ENCODE data around the gene DCDC2C.

Gene DCDC2C

GRCh38 chr2:3774336-3774735 lies 71.0 kb downstream of the DCDC2C start:
- Histone ChIP-seq H3K4me1 (ENCODE audit: control insufficient read depth, insufficient read depth, low read length) (no peaks in the 10 kb centered on the region), H3K9ac (ENCODE audit: low read length) (no peak overlapping the region), H3K36me3 (ENCODE audit: control insufficient read depth, insufficient read depth, low read length) (no peaks in the 10 kb centered on the region), H3K27me3 (ENCODE audit: control insufficient read depth, insufficient read depth, low read length) (no peaks in the 10 kb centered on the region), H3K4me3 (ENCODE audit: low read length) (no peak overlapping the region), H3K27ac (ENCODE audit: low read depth, low read length) (no peak overlapping the region)

GRCh38 chr2:3776311-3776710 lies 72.9 kb downstream of the DCDC2C start:
- Histone ChIP-seq H3K9ac (ENCODE audit: low read length) (no peak overlapping the region), H3K36me3 (ENCODE audit: control insufficient read depth, insufficient read depth, low read length) (no peaks in the 10 kb centered on the region), H3K27me3 (ENCODE audit: control insufficient read depth, insufficient read depth, low read length) (no peaks in the 10 kb centered on the region), H3K4me3 (ENCODE audit: low read length) (no peak overlapping the region), H3K4me1 (ENCODE audit: control insufficient read depth, insufficient read depth, low read length) (no peaks in the 10 kb centered on the region), H3K27ac (ENCODE audit: low read depth, low read length) (no peak overlapping the region)

GRCh38 chr2:3777966-3778365 lies 74.6 kb downstream of the DCDC2C start:
- Histone ChIP-seq H3K4me3 (ENCODE audit: low read length) (no peak overlapping the region), H3K27me3 (ENCODE audit: control insufficient read depth, insufficient read depth, low read length) (no peaks in the 10 kb centered on the region), H3K36me3 (ENCODE audit: control insufficient read depth, insufficient read depth, low read length) (no peaks in the 10 kb centered on the region), H3K27ac (ENCODE audit: low read depth, low read length) (no peak overlapping the region), H3K4me1 (ENCODE audit: control insufficient read depth, insufficient read depth, low read length) (no peaks in the 10 kb centered on the region), H3K9ac (ENCODE audit: low read length) (no peak overlapping the region)

GRCh38 chr2:3778851-3779495 lies 75.6 kb downstream of the DCDC2C start:
- Histone ChIP-seq H3K4me3 (ENCODE audit: low read length) (no peak overlapping the region), H3K27ac (ENCODE audit: low read depth, low read length) (no peak overlapping the region), H3K4me1 (ENCODE audit: control insufficient read depth, insufficient read depth, low read length) (no peaks in the 10 kb centered on the region), H3K36me3 (ENCODE audit: control insufficient read depth, insufficient read depth, low read length) (no peaks in the 10 kb centered on the region), H3K27me3 (ENCODE audit: control insufficient read depth, insufficient read depth, low read length) (no peaks in the 10 kb centered on the region), H3K9ac (ENCODE audit: low read length) (no peak overlapping the region)

- H3K27ac ChIP-seq (ENCODE audit: low read depth, low read length), result no peak overlapping the region
- no peaks in the 10 kb centered on the region for H3K27me3 ChIP-seq (ENCODE audit: control insufficient read depth, insufficient read depth, low read length)
- H3K9ac ChIP-seq (ENCODE audit: low read length), result no peak overlapping the region
- H3K4me1 ChIP-seq (ENCODE audit: control insufficient read depth, insufficient read depth, low read length), result no peaks in the 10 kb centered on the region
- no peaks in the 10 kb centered on the region for H3K36me3 ChIP-seq (ENCODE audit: control insufficient read depth, insufficient read depth, low read length)
- no peak overlapping the region for H3K4me3 ChIP-seq (ENCODE audit: low read length)
Measured at GRCh38 chr2:3779496-3780049, 76.2 kb downstream of the DCDC2C start.

- Histone ChIP-seq H3K36me3 (ENCODE audit: control insufficient read depth, insufficient read depth, low read length) (no peaks in the 10 kb centered on the region), H3K9ac (ENCODE audit: low read length) (no peak overlapping the region), H3K27ac (ENCODE audit: low read depth, low read length) (no peak overlapping the region), H3K4me1 (ENCODE audit: control insufficient read depth, insufficient read depth, low read length) (no peaks in the 10 kb centered on the region), H3K4me3 (ENCODE audit: low read length) (no peak overlapping the region), H3K27me3 (ENCODE audit: control insufficient read depth, insufficient read depth, low read length) (no peaks in the 10 kb centered on the region)
Measured at GRCh38 chr2:3780477-3781402, 77.4 kb downstream of the DCDC2C start.

DNA sequence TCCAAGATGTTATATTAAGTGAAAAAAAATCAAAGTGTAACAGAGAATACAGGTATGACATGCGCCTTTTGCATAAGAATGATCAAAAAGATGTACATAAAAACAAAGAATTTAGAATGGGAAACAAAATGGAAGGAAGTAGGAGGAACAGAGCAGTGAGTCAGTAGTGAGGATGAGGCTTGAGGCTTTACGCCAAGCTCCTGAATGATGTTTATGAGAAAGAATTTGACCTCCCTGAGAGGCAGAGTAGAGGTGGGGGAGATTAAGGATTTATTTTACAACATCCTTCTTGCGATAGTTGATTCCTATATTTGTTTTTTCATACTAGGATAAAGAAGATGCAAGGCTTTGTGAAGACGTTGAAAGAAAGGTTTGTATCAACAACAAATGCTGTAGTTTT lies 81.4 kb downstream of the DCDC2C start:
- H3K27me3 ChIP-seq (ENCODE audit: control insufficient read depth, insufficient read depth, low read length), result no peaks in the 10 kb centered on the region
- no peak overlapping the region for H3K9ac ChIP-seq (ENCODE audit: low read length)
- H3K4me3 ChIP-seq (ENCODE audit: low read length), result no peak overlapping the region
- H3K4me1 ChIP-seq (ENCODE audit: control insufficient read depth, insufficient read depth, low read length), result no peaks in the 10 kb centered on the region
- no peak overlapping the region for H3K27ac ChIP-seq (ENCODE audit: low read depth, low read length)
- no peaks in the 10 kb centered on the region for H3K36me3 ChIP-seq (ENCODE audit: control insufficient read depth, insufficient read depth, low read length)

DNA sequence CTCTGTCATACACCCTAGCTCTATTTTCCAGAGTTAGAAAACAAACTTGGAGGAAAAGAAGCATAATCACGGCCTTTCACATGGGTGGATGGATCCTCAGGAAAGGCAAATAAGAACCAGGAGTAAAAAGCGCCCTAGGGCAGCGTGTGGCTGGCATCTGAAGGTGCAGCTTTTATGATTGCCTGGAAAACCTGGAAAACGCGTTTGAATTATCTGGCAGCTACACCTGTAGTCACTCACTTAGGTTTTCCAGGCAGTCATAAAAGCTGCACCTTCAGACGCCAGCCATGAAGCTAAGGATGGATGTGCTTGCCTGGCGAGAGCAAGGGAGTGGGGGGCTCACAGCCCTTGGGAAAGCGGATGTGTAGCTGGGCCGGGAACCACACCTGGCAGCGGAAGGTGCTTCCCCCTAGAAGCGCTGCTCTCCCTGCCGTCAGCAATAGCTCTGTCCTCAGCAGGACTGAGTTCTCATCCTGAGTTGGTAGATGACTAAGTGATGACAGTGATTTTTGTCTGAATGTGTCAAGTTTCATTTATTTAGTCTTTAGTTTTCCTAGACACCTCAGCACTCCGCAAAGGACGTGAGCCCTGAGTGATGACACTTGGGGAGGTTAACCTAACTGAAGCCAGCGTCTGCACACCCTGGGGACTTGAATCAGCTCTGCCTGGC lies 82.0 kb downstream of the DCDC2C start:
- Histone ChIP-seq H3K27ac (ENCODE audit: low read depth, low read length) (no peak overlapping the region), H3K4me1 (ENCODE audit: control insufficient read depth, insufficient read depth, low read length) (no peaks in the 10 kb centered on the region), H3K27me3 (ENCODE audit: control insufficient read depth, insufficient read depth, low read length) (no peaks in the 10 kb centered on the region), H3K4me3 (ENCODE audit: low read length) (no peak overlapping the region), H3K9ac (ENCODE audit: low read length) (no peak overlapping the region), H3K36me3 (ENCODE audit: control insufficient read depth, insufficient read depth, low read length) (no peaks in the 10 kb centered on the region)

DNA sequence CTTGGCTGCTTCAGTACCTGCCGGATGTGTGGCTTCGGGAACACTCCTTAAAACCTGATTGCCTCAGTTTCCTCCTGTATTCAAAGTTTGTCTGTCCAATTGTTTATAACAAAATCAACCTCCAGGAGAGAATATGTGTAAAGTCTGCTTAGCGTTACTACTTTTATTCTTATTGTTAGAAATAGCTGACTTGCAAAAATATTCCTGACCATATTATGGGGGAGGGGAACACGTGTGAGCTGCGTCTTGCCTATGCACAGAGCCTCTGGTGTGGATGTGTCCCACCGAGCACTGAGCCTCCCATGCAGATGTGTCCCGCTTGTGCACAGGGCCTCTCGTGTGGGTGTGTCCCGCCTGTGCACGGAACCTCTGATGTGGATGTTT lies 82.5 kb downstream of the DCDC2C start:
- Histone ChIP-seq H3K4me1 (ENCODE audit: control insufficient read depth, insufficient read depth, low read length) (no peaks in the 10 kb centered on the region), H3K27ac (ENCODE audit: low read depth, low read length) (no peak overlapping the region), H3K4me3 (ENCODE audit: low read length) (no peak overlapping the region), H3K36me3 (ENCODE audit: control insufficient read depth, insufficient read depth, low read length) (no peaks in the 10 kb centered on the region), H3K9ac (ENCODE audit: low read length) (no peak overlapping the region), H3K27me3 (ENCODE audit: control insufficient read depth, insufficient read depth, low read length) (no peaks in the 10 kb centered on the region)

DNA sequence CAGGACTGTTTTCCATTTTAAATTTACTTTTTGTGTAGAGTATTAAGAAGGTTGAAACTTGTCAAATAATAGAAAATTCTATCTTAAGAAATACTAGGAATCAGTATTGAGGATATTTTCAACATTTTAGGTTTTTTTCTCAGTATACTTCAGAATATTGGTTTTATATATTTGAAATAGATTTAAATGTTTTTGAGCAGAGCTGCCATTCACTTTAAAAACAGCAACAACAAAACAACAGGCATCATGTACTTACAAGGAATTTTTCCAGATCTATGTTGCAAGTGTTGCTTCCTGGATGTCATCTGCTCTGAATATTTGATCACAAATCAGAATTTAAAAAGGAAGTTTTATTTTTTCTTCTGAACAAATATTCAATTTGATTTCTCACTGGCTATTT lies 84.4 kb downstream of the DCDC2C start:
- Histone ChIP-seq H3K4me3 (ENCODE audit: low read length) (no peak overlapping the region), H3K27ac (ENCODE audit: low read depth, low read length) (no peak overlapping the region), H3K36me3 (ENCODE audit: control insufficient read depth, insufficient read depth, low read length) (no peaks in the 10 kb centered on the region), H3K27me3 (ENCODE audit: control insufficient read depth, insufficient read depth, low read length) (no peaks in the 10 kb centered on the region), H3K9ac (ENCODE audit: low read length) (no peak overlapping the region), H3K4me1 (ENCODE audit: control insufficient read depth, insufficient read depth, low read length) (no peaks in the 10 kb centered on the region)

GRCh38 chr2:3789256-3789655 lies 85.9 kb downstream of the DCDC2C start:
- Histone ChIP-seq H3K4me1 (ENCODE audit: control insufficient read depth, insufficient read depth, low read length) (no peaks in the 10 kb centered on the region), H3K4me3 (ENCODE audit: low read length) (no peak overlapping the region), H3K9ac (ENCODE audit: low read length) (no peak overlapping the region), H3K27ac (ENCODE audit: low read depth, low read length) (no peak overlapping the region), H3K36me3 (ENCODE audit: control insufficient read depth, insufficient read depth, low read length) (no peaks in the 10 kb centered on the region), H3K27me3 (ENCODE audit: control insufficient read depth, insufficient read depth, low read length) (no peaks in the 10 kb centered on the region)

GRCh38 chr2:3793249-3793648 lies 89.9 kb downstream of the DCDC2C start:
- no peak overlapping the region for H3K4me3 ChIP-seq (ENCODE audit: low read length)
- no peaks in the 10 kb centered on the region for H3K27me3 ChIP-seq (ENCODE audit: control insufficient read depth, insufficient read depth, low read length)
- H3K36me3 ChIP-seq (ENCODE audit: control insufficient read depth, insufficient read depth, low read length), result no peaks in the 10 kb centered on the region

More at GRCh38 chr2:3793249-3793648, 89.9 kb downstream of the DCDC2C start:
- Histone ChIP-seq H3K9ac (ENCODE audit: low read length) (no peak overlapping the region), H3K27ac (ENCODE audit: low read depth, low read length) (no peak overlapping the region), H3K4me1 (ENCODE audit: control insufficient read depth, insufficient read depth, low read length) (no peaks in the 10 kb centered on the region)

All from rectal smooth muscle tissue (tissue), 1 donor.